H9 (cell line): Measurements from ENCODE around the gene TRABD2B. TPM values are rescaled to one million over a fixed set of nuclear protein-coding genes. Genes with fewer than 3 reads are reported as not detected.

ENCODE experiments used
- DNase-seq: peaks from one replicate; pipeline ENCODE4 v3.0.0-alpha.2; 2017
- H2AFZ ChIP-seq: one replicate; pipeline ENCODE4 v1.6.1; 2013; ENCODE audit warnings: mild to moderate bottlenecking, low read length, control low read depth, moderate library complexity
- H2AK5ac ChIP-seq: 2 replicates; pipeline ENCODE4 v1.6.1; 2013; ENCODE audit warnings: low read length, control low read depth, mixed read lengths; ENCODE audit not compliant: insufficient read length
- H2BK120ac ChIP-seq: one replicate; pipeline ENCODE4 v1.6.1; 2013; ENCODE audit warnings: low read depth, mild to moderate bottlenecking, low read length, control low read depth, inconsistent platforms; ENCODE audit not compliant: poor library complexity, severe bottlenecking
- H2BK12ac ChIP-seq: 2 replicates; pipeline ENCODE4 v1.6.1; 2013; ENCODE audit warnings: low read length, control low read depth, mixed read lengths, low read depth; ENCODE audit not compliant: insufficient read length
- H2BK15ac ChIP-seq: 2 replicates; pipeline ENCODE4 v1.6.1; 2013; ENCODE audit warnings: low read depth, low read length, control low read depth
- H2BK20ac ChIP-seq: one replicate; pipeline ENCODE4 v1.6.1; 2013; ENCODE audit warnings: low read depth, mild to moderate bottlenecking, low read length, control low read depth, inconsistent platforms; ENCODE audit not compliant: poor library complexity, severe bottlenecking
- H2BK5ac ChIP-seq: 2 replicates; pipeline ENCODE4 v1.6.1; 2013; ENCODE audit warnings: low read length, control low read depth, mixed read lengths; ENCODE audit not compliant: insufficient read length
- H3K14ac ChIP-seq: 2 replicates; pipeline ENCODE4 v1.6.1; 2013; ENCODE audit warnings: low read length, control low read depth; ENCODE audit not compliant: insufficient read depth
- H3K18ac ChIP-seq: 2 replicates; pipeline ENCODE4 v1.6.1; 2013; ENCODE audit warnings: low read depth, mild to moderate bottlenecking, mixed read lengths, low read length, control low read depth; ENCODE audit not compliant: insufficient read length
- H3K23ac ChIP-seq: 2 replicates; pipeline ENCODE4 v1.6.1; 2013; ENCODE audit warnings: low read length, control low read depth, mixed read lengths, low read depth; ENCODE audit not compliant: insufficient read length
- H3K23me2 ChIP-seq: 2 replicates; pipeline ENCODE4 v1.6.1; 2013; ENCODE audit warnings: low read depth, mild to moderate bottlenecking, mixed read lengths, low read length, control low read depth; ENCODE audit not compliant: insufficient read length, poor library complexity, severe bottlenecking
- H3K27ac ChIP-seq: 2 replicates; pipeline ENCODE4 v1.5.1; 2013; ENCODE audit warnings: low read length, control low read depth, mixed read lengths, low read depth; ENCODE audit not compliant: insufficient read length
- H3K27me3 ChIP-seq: 2 replicates; pipeline ENCODE4 v1.6.1; 2013; ENCODE audit warnings: low read length, control low read depth, inconsistent platforms; ENCODE audit not compliant: insufficient read depth
- H3K4ac ChIP-seq: 2 replicates; pipeline ENCODE4 v1.6.1; 2013; ENCODE audit warnings: low read depth, mild to moderate bottlenecking, control low read depth, inconsistent platforms, low read length, moderate library complexity
- H3K4me1 ChIP-seq: 2 replicates; pipeline ENCODE4 v1.6.1; 2013; ENCODE audit warnings: low read length, control low read depth, inconsistent platforms; ENCODE audit not compliant: insufficient read depth
- H3K4me2 ChIP-seq: 2 replicates; pipeline ENCODE4 v1.6.1; 2013; ENCODE audit warnings: low read length, control low read depth, mixed read lengths; ENCODE audit not compliant: insufficient read length, insufficient read depth
- H3K56ac ChIP-seq: 2 replicates; pipeline ENCODE4 v1.6.1; 2013; ENCODE audit warnings: low read depth, mild to moderate bottlenecking, mixed read lengths, low read length, control low read depth; ENCODE audit not compliant: insufficient read length
- H3K79me1 ChIP-seq: 2 replicates; pipeline ENCODE4 v1.6.1; 2013; ENCODE audit warnings: low read depth, mild to moderate bottlenecking, moderate library complexity, low read length, control low read depth, inconsistent platforms; ENCODE audit not compliant: insufficient read depth, poor library complexity, severe bottlenecking
- H3K79me2 ChIP-seq: 2 replicates; pipeline ENCODE4 v1.6.1; 2013; ENCODE audit warnings: low read length, control low read depth, inconsistent platforms; ENCODE audit not compliant: insufficient read depth
- H3K9ac ChIP-seq: 2 replicates; pipeline ENCODE4 v1.6.1; 2013; ENCODE audit warnings: low read length, control low read depth, mixed read lengths; ENCODE audit not compliant: insufficient read length; ENCODE audit errors: extremely low read depth
- H3K9me3 ChIP-seq: one replicate; pipeline ENCODE4 v1.6.1; 2013; ENCODE audit warnings: low read depth, low read length, inconsistent platforms; ENCODE audit not compliant: control insufficient read depth
- H3T11ph ChIP-seq: one replicate; pipeline ENCODE4 v1.6.1; 2013; ENCODE audit warnings: mild to moderate bottlenecking, low read length, control low read depth, inconsistent platforms
- H4K20me1 ChIP-seq: one replicate; pipeline ENCODE4 v1.6.1; 2013; ENCODE audit not compliant: control insufficient read depth, insufficient read length, insufficient read depth
- H4K5ac ChIP-seq: 2 replicates; pipeline ENCODE4 v1.6.1; 2013; ENCODE audit warnings: low read depth, mild to moderate bottlenecking, mixed read lengths, low read length, control low read depth; ENCODE audit not compliant: insufficient read length
- H4K8ac ChIP-seq: replicated peaks from 2 replicates; pipeline ENCODE4 v1.6.1; 2013; ENCODE audit warnings: low read length, control low read depth, mixed read lengths, low read depth; ENCODE audit not compliant: insufficient read length
- H4K91ac ChIP-seq: 2 replicates; pipeline ENCODE4 v1.6.1; 2013; ENCODE audit warnings: low read depth, mild to moderate bottlenecking, moderate library complexity, mixed read lengths, low read length, control low read depth; ENCODE audit not compliant: insufficient read length
- H3K27ac Mint-ChIP-seq, 3 experiments: 2 replicates in 2 of 3; 3 replicates in 1 of 3; pipeline ENCODE4 v1.8.0; 2020 to 2021; ENCODE audit warnings: mixed read lengths in 3 of 3, mild to moderate bottlenecking in 1 of 3, moderate library complexity in 1 of 3
- H3K27me3 Mint-ChIP-seq: 2 replicates; pipeline ENCODE4 v1.8.0; 2021; ENCODE audit warnings: low read depth, mild to moderate bottlenecking, moderate library complexity, mixed read lengths
- H3K36me3 Mint-ChIP-seq, 3 experiments: 2 replicates in 2 of 3; 3 replicates in 1 of 3; pipeline ENCODE4 v1.8.0; 2020 to 2021; ENCODE audit warnings: low read depth in 3 of 3, mixed read lengths in 3 of 3; ENCODE audit not compliant: insufficient read depth in 1 of 3
- H3K4me1 Mint-ChIP-seq, 2 experiments: 2 replicates each; pipeline ENCODE4 v1.8.0; 2020; ENCODE audit warnings: mixed read lengths in 2 of 2
- H3K4me3 Mint-ChIP-seq, 2 experiments: 2 replicates in 1 of 2; 3 replicates in 1 of 2; pipeline ENCODE4 v1.8.0; 2020 to 2021; ENCODE audit warnings: mild to moderate bottlenecking in 2 of 2, mixed read lengths in 2 of 2, moderate library complexity in 1 of 2
- H3K9me3 Mint-ChIP-seq, 2 experiments: 2 replicates in 1 of 2; 3 replicates in 1 of 2; pipeline ENCODE4 v1.8.0; 2020; ENCODE audit warnings: mild to moderate bottlenecking in 2 of 2, mixed read lengths in 2 of 2, moderate library complexity in 1 of 2
- WGBS: extraction: QIAGEN DNeasy Blood & Tissue Kit; methylation state at CpG from one replicate; pipeline ENCODE4 v1.1.7; 2013; ENCODE audit warnings: missing lambda C conversion rate, low lambda C conversion rate, mixed read lengths; ENCODE audit not compliant: insufficient read length; ENCODE audit errors: extremely low coverage; 5-methylcytosine and 5-hydroxymethylcytosine counted together
- total RNA-seq: library from RNA; stranded (reverse); gene quantifications from 2 replicates; pipeline ENCODE4 v1.2.1, GENCODE V29; 2021
- TF ChIP-seq, protein P1 (sequence below): fragments of 200-600 bp; sonication (generic); conservative IDR thresholded peaks from 3 replicates; pipeline ENCODE4 v1.8.0; 2021; ENCODE audit warnings: antibody characterized with exemption, mild to moderate bottlenecking

The TRABD2B gene
- total RNA-seq, 1 experiment from 2014 or later: 2.3 TPM

DNA sequence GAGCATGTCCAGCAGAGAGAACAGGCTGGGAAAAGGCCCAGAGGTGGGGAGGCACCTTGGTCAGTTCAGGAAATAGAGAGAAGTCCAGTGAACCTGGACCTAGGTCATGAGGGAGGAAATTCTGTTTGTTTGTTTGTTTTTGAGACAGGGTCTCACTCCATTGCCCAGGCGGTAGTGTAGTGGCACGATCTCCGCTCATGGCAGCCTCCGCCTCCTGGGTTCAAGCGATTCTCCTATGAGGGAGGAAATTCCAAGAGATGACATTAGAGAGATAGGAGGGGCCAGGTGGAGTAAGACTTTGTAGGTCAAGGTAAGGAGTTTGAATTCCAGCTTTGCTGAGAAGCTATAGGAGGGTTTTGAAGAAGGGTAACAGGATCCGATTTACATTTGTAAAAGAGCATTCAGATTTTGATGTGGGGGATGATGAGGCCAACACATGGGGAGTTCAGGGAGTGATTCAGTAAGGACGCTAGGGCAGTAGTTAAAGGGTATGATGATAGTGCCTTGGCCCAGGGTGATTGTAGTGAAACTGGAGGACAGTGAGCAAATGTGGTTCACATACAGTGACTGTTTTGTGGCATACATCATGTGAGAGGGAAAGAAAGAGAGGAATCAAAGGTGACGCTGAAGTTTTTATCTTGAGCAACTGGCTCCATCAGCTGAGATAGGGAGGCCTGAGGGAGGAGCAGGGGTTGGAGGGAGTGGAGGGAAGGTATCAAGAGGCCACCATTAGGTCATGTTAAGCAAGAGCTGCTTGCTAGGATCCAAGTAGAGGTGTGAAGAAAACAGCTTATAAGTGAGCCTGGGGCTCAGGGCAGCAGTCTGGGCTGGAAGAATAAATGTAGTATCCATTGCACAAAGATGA, 8.3 kb upstream of the TRABD2B start:
- H4K8ac ChIP-seq: no peak overlapping the region
- no peaks in the 10 kb centered on the region for H3K9me3 ChIP-seq

More for the DNA sequence above, 8.3 kb upstream of the TRABD2B start:
- Histone ChIP-seq H3K4me2 (peak overlapping the region; percentile 36), H2BK5ac (no peak overlapping the region), H3T11ph (no peak overlapping the region), H3K79me1 (no peaks in the 10 kb centered on the region), H3K27ac (no peak overlapping the region), H2BK120ac (no peak overlapping the region), H2BK20ac (no peak overlapping the region), H3K4ac (no peak overlapping the region), H3K27me3 (no peaks in the 10 kb centered on the region), H3K79me2 (no peaks in the 10 kb centered on the region), H2BK12ac (no peak overlapping the region), H3K56ac (no peak overlapping the region), H2BK15ac (no peak overlapping the region), H3K14ac (no peak overlapping the region), H3K9ac (no peak overlapping the region), H4K5ac (no peak overlapping the region), H3K23me2 (no peaks in the 10 kb centered on the region), H4K91ac (no peak overlapping the region), H4K20me1 (no peaks in the 10 kb centered on the region), H3K23ac (no peak overlapping the region), H3K18ac (no peak overlapping the region), H3K4me1 (peaks cover 9% of the 10 kb centered on the region; the same call in 1 of the 2 replicates), H2AK5ac (no peak overlapping the region), H2AFZ (no peak overlapping the region)
- Mint-ChIP-seq H3K9me3 (no peaks in the 10 kb centered on the region; a peak in 1 of 5 replicates), H3K4me3 (no peak overlapping the region), H3K4me1 (peaks cover 16 to 18% of the 10 kb centered on the region in 2 experiments), H3K27ac (no peak overlapping the region), H3K27me3 (peaks cover 17% of the 10 kb centered on the region), H3K36me3 (no peaks in the 10 kb centered on the region; a peak in 1 of 7 replicates)
- TF ChIP-seq, protein P1, sequence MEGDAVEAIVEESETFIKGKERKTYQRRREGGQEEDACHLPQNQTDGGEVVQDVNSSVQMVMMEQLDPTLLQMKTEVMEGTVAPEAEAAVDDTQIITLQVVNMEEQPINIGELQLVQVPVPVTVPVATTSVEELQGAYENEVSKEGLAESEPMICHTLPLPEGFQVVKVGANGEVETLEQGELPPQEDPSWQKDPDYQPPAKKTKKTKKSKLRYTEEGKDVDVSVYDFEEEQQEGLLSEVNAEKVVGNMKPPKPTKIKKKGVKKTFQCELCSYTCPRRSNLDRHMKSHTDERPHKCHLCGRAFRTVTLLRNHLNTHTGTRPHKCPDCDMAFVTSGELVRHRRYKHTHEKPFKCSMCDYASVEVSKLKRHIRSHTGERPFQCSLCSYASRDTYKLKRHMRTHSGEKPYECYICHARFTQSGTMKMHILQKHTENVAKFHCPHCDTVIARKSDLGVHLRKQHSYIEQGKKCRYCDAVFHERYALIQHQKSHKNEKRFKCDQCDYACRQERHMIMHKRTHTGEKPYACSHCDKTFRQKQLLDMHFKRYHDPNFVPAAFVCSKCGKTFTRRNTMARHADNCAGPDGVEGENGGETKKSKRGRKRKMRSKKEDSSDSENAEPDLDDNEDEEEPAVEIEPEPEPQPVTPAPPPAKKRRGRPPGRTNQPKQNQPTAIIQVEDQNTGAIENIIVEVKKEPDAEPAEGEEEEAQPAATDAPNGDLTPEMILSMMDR: no peak
- WGBS: no CpG with 5 or more reads among the region's 8 CpGs
- DNase-seq: no peak
